Natural killer cell treated with Interleukin-12 subunit alpha and Interleukin-12 subunit beta and Interleukin-15 and Interleukin-18, amount 100 ng/mL, for 72 hours (primary cell): ENCODE results near the gene CAPN2. TPM values are rescaled to one million over a fixed set of nuclear protein-coding genes. Genes with fewer than 3 reads are reported as not detected.

Experiments
- ATAC-seq, 2 donors: fragments of 150-1000 bp; cut with Tn5 transposase in 1 of 2; sonication (Bioruptor Pico), chemical (Tn5 transposase) in 1 of 2; 2 replicates each; pipeline ENCODE4 v1.10.0; 2021
- DNase-seq: peaks from one replicate; pipeline ENCODE4 v3.0.0; 2022; ENCODE audit warnings: low spot score
- H3K27ac Mint-ChIP-seq, 2 donors: 1 replicate in 1 of 2; 2 replicates in 1 of 2; pipeline ENCODE4 v1.8.0; 2022; ENCODE audit warnings: mixed read lengths in 2 of 2, mild to moderate bottlenecking in 1 of 2, moderate library complexity in 1 of 2
- H3K27me3 Mint-ChIP-seq, 2 donors: 1 replicate in 1 of 2; 2 replicates in 1 of 2; pipeline ENCODE4 v1.8.0; 2022; ENCODE audit warnings: mixed read lengths in 2 of 2
- H3K36me3 Mint-ChIP-seq: one replicate; pipeline ENCODE4 v1.8.0; 2022; ENCODE audit warnings: mixed read lengths
- H3K4me1 Mint-ChIP-seq, 2 donors: 1 replicate in 1 of 2; 2 replicates in 1 of 2; pipeline ENCODE4 v1.8.0; 2022; ENCODE audit warnings: low read depth in 2 of 2, mixed read lengths in 2 of 2, mild to moderate bottlenecking in 1 of 2
- H3K4me3 Mint-ChIP-seq: one replicate; pipeline ENCODE4 v1.8.0; 2022; ENCODE audit warnings: mixed read lengths
- H3K9me3 Mint-ChIP-seq: 2 replicates; pipeline ENCODE4 v1.8.0; 2022; ENCODE audit warnings: mixed read lengths
- total RNA-seq, 2 donors: library from RNA; stranded (reverse); gene quantifications; one replicate each; pipeline ENCODE4 v1.2.3, GENCODE V29; 2022

CAPN2 gene
- total RNA-seq, 2 donors from 2014 or later, result 29.2 to 39.1 TPM

- Mint-ChIP-seq H3K4me3 (no peak overlapping the region), H3K9me3 (no peaks in the 10 kb centered on the region), H3K36me3 (no peaks in the 10 kb centered on the region), H3K27me3 (no peaks in the 10 kb centered on the region), H3K4me1 (peaks cover 13 to 16% of the 10 kb centered on the region in 2 donors), H3K27ac (no peak overlapping the region)
- ATAC-seq (no peak), DNase-seq (no peak)
These were observed 33.4 kb downstream of the CAPN2 start for GRCh38 chr1:223745731-223746130.

- DNase-seq (no peak), ATAC-seq (peak in 1 of 2 donors; percentile 41)
- H3K4me1 Mint-ChIP-seq, result peaks cover 13 to 15% of the 10 kb centered on the region in 2 donors
- no peaks in the 10 kb centered on the region for H3K27me3 Mint-ChIP-seq
- H3K9me3 Mint-ChIP-seq, result no peaks in the 10 kb centered on the region
- H3K27ac Mint-ChIP-seq, result no peak overlapping the region
- H3K4me3 Mint-ChIP-seq, result peak overlapping the region; percentile 70
- H3K36me3 Mint-ChIP-seq, result no peaks in the 10 kb centered on the region
These were observed 35.5 kb downstream of the CAPN2 start for GRCh38 chr1:223747838-223748335.

- peak overlapping the region; percentile 70 for H3K4me3 Mint-ChIP-seq
- DNase-seq (no peak), ATAC-seq (peak in 1 of 2 donors; percentile 85)
- H3K36me3 Mint-ChIP-seq, result no peaks in the 10 kb centered on the region
- no peaks in the 10 kb centered on the region for H3K27me3 Mint-ChIP-seq
- peaks cover 13 to 16% of the 10 kb centered on the region in 2 donors for H3K4me1 Mint-ChIP-seq
- no peak overlapping the region for H3K27ac Mint-ChIP-seq
- no peaks in the 10 kb centered on the region for H3K9me3 Mint-ChIP-seq
These were observed 36.0 kb downstream of the CAPN2 start for GRCh38 chr1:223748405-223748772.

- Mint-ChIP-seq H3K4me1 (peaks cover 12 to 13% of the 10 kb centered on the region in 2 donors), H3K36me3 (no peaks in the 10 kb centered on the region), H3K27me3 (no peaks in the 10 kb centered on the region), H3K27ac (peak overlapping the region in 1 of 2 donors; percentile 55), H3K9me3 (no peaks in the 10 kb centered on the region), H3K4me3 (peak overlapping the region; percentile 70)
- peak; percentile 68 to 76 for ATAC-seq
- DNase-seq, result no peak
These were observed 36.7 kb downstream of the CAPN2 start for GRCh38 chr1:223748773-223749733.

- Mint-ChIP-seq H3K27me3 (no peaks in the 10 kb centered on the region), H3K9me3 (no peaks in the 10 kb centered on the region), H3K4me1 (peaks cover 12 to 13% of the 10 kb centered on the region in 2 donors), H3K27ac (peak overlapping the region in 1 of 2 donors; percentile 55), H3K4me3 (no peak overlapping the region), H3K36me3 (no peaks in the 10 kb centered on the region)
- no peak for DNase-seq
- no peak for ATAC-seq
These were observed 38.6 kb downstream of the CAPN2 start for GRCh38 chr1:223750730-223751570.

GRCh38 chr1:223751696-223752095, 39.4 kb downstream of the CAPN2 start:
- Mint-ChIP-seq H3K27me3 (no peaks in the 10 kb centered on the region), H3K27ac (no peak overlapping the region), H3K36me3 (no peaks in the 10 kb centered on the region), H3K4me3 (no peak overlapping the region), H3K4me1 (peaks cover 12 to 13% of the 10 kb centered on the region in 2 donors), H3K9me3 (no peaks in the 10 kb centered on the region)
- DNase-seq, result no peak
- ATAC-seq, result no peak

GRCh38 chr1:223752721-223753515, 40.6 kb downstream of the CAPN2 start:
- no peak overlapping the region for H3K4me3 Mint-ChIP-seq
- no peaks in the 10 kb centered on the region for H3K9me3 Mint-ChIP-seq
- H3K4me1 Mint-ChIP-seq, result peaks cover 3 to 8% of the 10 kb centered on the region in 2 donors
- DNase-seq (no peak), ATAC-seq (no peak)
- H3K27me3 Mint-ChIP-seq, result no peaks in the 10 kb centered on the region
- no peaks in the 10 kb centered on the region for H3K36me3 Mint-ChIP-seq
- H3K27ac Mint-ChIP-seq, result no peak overlapping the region

GRCh38 chr1:223754681-223755431, 42.5 kb downstream of the CAPN2 start:
- Mint-ChIP-seq H3K27me3 (no peaks in the 10 kb centered on the region), H3K36me3 (no peaks in the 10 kb centered on the region), H3K9me3 (no peaks in the 10 kb centered on the region), H3K4me3 (no peak overlapping the region), H3K4me1 (peaks cover 0 to 10% of the 10 kb centered on the region in 2 donors), H3K27ac (no peak overlapping the region)
- DNase-seq (no peak), ATAC-seq (no peak)

GRCh38 chr1:223755432-223755792, 43.1 kb downstream of the CAPN2 start:
- ATAC-seq (no peak), DNase-seq (no peak)
- no peaks in the 10 kb centered on the region for H3K36me3 Mint-ChIP-seq
- H3K4me3 Mint-ChIP-seq, result no peak overlapping the region
- H3K27ac Mint-ChIP-seq, result no peak overlapping the region
- H3K4me1 Mint-ChIP-seq, result peaks cover 0 to 7% of the 10 kb centered on the region in 2 donors
- H3K27me3 Mint-ChIP-seq, result no peaks in the 10 kb centered on the region
- no peaks in the 10 kb centered on the region for H3K9me3 Mint-ChIP-seq

GRCh38 chr1:223755992-223756775, 43.8 kb downstream of the CAPN2 start:
- ATAC-seq, result peak in 1 of 2 donors; percentile 2
- peaks cover 0 to 7% of the 10 kb centered on the region in 2 donors for H3K4me1 Mint-ChIP-seq
- no peak overlapping the region for H3K4me3 Mint-ChIP-seq
- H3K9me3 Mint-ChIP-seq, result no peaks in the 10 kb centered on the region
- no peak overlapping the region for H3K27ac Mint-ChIP-seq
- H3K27me3 Mint-ChIP-seq, result no peaks in the 10 kb centered on the region
- no peaks in the 10 kb centered on the region for H3K36me3 Mint-ChIP-seq
- no peak for DNase-seq

GRCh38 chr1:223756806-223757700, 44.7 kb downstream of the CAPN2 start:
- H3K36me3 Mint-ChIP-seq, result no peaks in the 10 kb centered on the region

More at GRCh38 chr1:223756806-223757700, 44.7 kb downstream of the CAPN2 start:
- Mint-ChIP-seq H3K4me1 (peaks cover 0 to 9% of the 10 kb centered on the region in 2 donors), H3K27ac (no peak overlapping the region), H3K9me3 (no peaks in the 10 kb centered on the region), H3K27me3 (no peaks in the 10 kb centered on the region), H3K4me3 (no peak overlapping the region)
- ATAC-seq (no peak), DNase-seq (no peak)
